ENCODE measurements around the gene ZNF800.
"Not testable (repeated sequence)": the region's sequence is repeated elsewhere in the genome, so short reads cannot be mapped to it uniquely, and the experiment has no call there.

Gene ZNF800

DNA sequence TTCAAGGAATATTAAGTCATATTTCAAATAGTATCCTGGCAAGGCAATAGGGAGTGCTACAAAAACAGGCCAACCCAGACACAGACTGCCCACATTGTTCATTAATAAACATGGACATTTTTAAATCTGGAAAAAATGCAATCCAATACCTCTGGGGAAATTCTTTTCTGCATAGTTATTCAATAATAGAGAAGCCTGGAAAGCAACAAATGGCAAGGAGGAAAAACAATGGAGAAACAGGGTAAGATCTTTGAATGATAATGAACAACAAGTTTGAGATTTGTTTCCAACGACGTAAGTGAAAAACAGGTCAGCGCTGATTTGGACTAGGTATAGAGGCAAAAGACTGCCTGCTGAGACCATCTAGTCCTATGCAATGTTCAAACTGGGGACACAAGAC, 44.7 kb upstream of the ZNF800 start:
- Histone ChIP-seq H3K4me1 (ENCODE audit: low read length) (no peaks in the 10 kb centered on the region), H4K20me1 (ENCODE audit: insufficient read depth, low read length) (no peaks in the 10 kb centered on the region), H3K27ac (ENCODE audit: low read length) (no peak overlapping the region), H2AFZ (ENCODE audit: low read depth, low read length) (no peak overlapping the region), H3K27me3 (ENCODE audit: low read depth, low read length) (peaks cover 10% of the 10 kb centered on the region; the same call in 1 of the 2 replicates), H3K9me3 (ENCODE audit: insufficient read depth, low read length) (no peaks in the 10 kb centered on the region; the same call in 1 of the 2 replicates), H3K9ac (ENCODE audit: low read length) (no peak overlapping the region), H3K36me3 (replicated peaks; ENCODE audit: low read depth, low read length) (no peaks in the 10 kb centered on the region), H3K4me3 (ENCODE audit: low read length) (no peak overlapping the region), H3K79me2 (ENCODE audit: low read length) (no peaks in the 10 kb centered on the region), H3K4me2 (ENCODE audit: low read length) (no peak overlapping the region)
- no peak for TF ChIP-seq EZH2phosphoT487 (IDR thresholded peaks at IDR 0.05; ENCODE audit: low read depth)
- TF ChIP-seq, protein P1, sequence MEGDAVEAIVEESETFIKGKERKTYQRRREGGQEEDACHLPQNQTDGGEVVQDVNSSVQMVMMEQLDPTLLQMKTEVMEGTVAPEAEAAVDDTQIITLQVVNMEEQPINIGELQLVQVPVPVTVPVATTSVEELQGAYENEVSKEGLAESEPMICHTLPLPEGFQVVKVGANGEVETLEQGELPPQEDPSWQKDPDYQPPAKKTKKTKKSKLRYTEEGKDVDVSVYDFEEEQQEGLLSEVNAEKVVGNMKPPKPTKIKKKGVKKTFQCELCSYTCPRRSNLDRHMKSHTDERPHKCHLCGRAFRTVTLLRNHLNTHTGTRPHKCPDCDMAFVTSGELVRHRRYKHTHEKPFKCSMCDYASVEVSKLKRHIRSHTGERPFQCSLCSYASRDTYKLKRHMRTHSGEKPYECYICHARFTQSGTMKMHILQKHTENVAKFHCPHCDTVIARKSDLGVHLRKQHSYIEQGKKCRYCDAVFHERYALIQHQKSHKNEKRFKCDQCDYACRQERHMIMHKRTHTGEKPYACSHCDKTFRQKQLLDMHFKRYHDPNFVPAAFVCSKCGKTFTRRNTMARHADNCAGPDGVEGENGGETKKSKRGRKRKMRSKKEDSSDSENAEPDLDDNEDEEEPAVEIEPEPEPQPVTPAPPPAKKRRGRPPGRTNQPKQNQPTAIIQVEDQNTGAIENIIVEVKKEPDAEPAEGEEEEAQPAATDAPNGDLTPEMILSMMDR (IDR thresholded peaks at IDR 0.05; ENCODE audit: low read depth, low read length) = no peak

DNA sequence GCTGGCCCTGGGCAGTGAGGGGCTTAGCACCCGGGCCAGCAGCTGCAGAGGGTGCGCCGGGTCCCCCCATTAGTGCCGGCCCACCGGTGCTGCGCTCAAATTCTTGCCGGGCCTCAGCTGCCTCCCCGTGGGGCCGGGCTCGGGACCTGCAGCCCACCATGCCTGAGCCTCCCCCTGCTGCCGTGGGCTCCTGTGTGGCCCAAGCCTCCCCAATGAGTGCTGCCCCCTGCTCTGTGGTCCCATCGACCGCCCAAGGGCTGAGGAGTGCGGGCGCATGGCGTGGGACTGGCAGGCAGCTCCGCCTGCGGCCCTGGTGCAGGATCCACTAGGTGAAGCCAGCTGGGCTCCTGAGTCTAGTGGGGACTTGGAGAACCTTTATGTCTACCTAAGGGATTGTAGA, 36.8 kb upstream of the ZNF800 start:
- not testable (repeated sequence) for H3K9me3 ChIP-seq (ENCODE audit: insufficient read depth, low read length); H3K27me3 ChIP-seq (ENCODE audit: low read depth, low read length); H2AFZ ChIP-seq (ENCODE audit: low read depth, low read length); H3K4me1 ChIP-seq (ENCODE audit: low read length); H3K4me3 ChIP-seq (ENCODE audit: low read length); H4K20me1 ChIP-seq (ENCODE audit: insufficient read depth, low read length); H3K9ac ChIP-seq (ENCODE audit: low read length); H3K79me2 ChIP-seq (ENCODE audit: low read length); H3K36me3 ChIP-seq (replicated peaks; ENCODE audit: low read depth, low read length); H3K27ac ChIP-seq (ENCODE audit: low read length); H3K4me2 ChIP-seq (ENCODE audit: low read length)

DNA sequence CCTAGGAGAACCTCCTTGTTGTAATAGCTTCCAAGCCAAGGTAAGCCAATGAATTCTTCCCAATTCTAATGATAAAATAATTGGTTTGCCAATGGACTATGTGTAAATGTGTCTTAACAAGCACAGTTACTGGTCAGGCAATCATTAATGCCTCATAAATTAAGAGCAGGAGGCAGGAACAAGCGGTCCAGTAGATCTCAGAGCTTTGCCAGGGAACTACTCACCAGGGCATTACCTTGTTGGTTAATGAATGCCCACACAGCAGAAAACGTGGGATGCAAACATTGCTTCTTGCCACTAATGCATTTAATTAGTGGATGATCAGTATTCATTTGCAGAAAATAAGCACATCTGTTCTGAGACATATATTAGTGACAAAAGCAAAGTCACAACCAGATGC, 26.7 kb upstream of the ZNF800 start:
- no peaks in the 10 kb centered on the region for H4K20me1 ChIP-seq (ENCODE audit: insufficient read depth, low read length)
- no peak for TF ChIP-seq EZH2phosphoT487 (IDR thresholded peaks at IDR 0.05; ENCODE audit: low read depth)
- TF ChIP-seq, protein P1 (IDR thresholded peaks at IDR 0.05; ENCODE audit: low read depth, low read length) = no peak
- H2AFZ ChIP-seq (ENCODE audit: low read depth, low read length) = no peak overlapping the region
- H3K4me3 ChIP-seq (ENCODE audit: low read length) = no peak overlapping the region
- no peaks in the 10 kb centered on the region for H3K36me3 ChIP-seq (replicated peaks; ENCODE audit: low read depth, low read length)
- H3K4me2 ChIP-seq (ENCODE audit: low read length) = no peak overlapping the region
- no peaks in the 10 kb centered on the region for H3K79me2 ChIP-seq (ENCODE audit: low read length)
- no peaks in the 10 kb centered on the region for H3K9me3 ChIP-seq (ENCODE audit: insufficient read depth, low read length)
- H3K27me3 ChIP-seq (ENCODE audit: low read depth, low read length) = no peaks in the 10 kb centered on the region
- H3K9ac ChIP-seq (ENCODE audit: low read length) = no peak overlapping the region
- peaks cover 21% of the 10 kb centered on the region for H3K4me1 ChIP-seq (ENCODE audit: low read length)
- H3K27ac ChIP-seq (ENCODE audit: low read length) = no peak overlapping the region

DNA sequence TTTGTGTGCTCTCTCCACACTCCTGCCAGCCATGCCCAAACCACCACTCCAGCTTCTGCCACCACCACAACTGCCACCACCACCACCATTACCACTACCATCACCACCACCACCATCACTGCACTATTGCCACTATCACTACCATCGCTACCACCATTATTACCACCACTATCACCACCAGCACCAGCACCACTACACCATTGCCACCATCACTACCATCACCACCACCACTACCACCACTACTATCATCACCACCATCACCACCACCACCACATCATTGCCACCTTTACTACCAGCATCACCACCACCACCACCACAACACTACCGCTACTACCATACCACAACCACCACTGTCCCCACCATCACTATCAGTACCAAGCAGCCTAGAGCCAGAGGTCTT, 26.0 kb upstream of the ZNF800 start:
- Histone ChIP-seq H3K4me1 (ENCODE audit: low read length) (peaks cover 29% of the 10 kb centered on the region), H3K9ac (ENCODE audit: low read length) (no peak overlapping the region), H3K36me3 (replicated peaks; ENCODE audit: low read depth, low read length) (no peaks in the 10 kb centered on the region), H3K4me3 (ENCODE audit: low read length) (no peak overlapping the region), H3K27ac (ENCODE audit: low read length) (no peak overlapping the region), H3K79me2 (ENCODE audit: low read length) (no peaks in the 10 kb centered on the region), H2AFZ (ENCODE audit: low read depth, low read length) (no peak overlapping the region), H3K27me3 (ENCODE audit: low read depth, low read length) (no peaks in the 10 kb centered on the region), H3K4me2 (ENCODE audit: low read length) (no peak overlapping the region), H3K9me3 (ENCODE audit: insufficient read depth, low read length) (no peaks in the 10 kb centered on the region), H4K20me1 (ENCODE audit: insufficient read depth, low read length) (0 out of 2 replicates have a peak, but pooled peaks cover 4% of the 10 kb centered on the region)
- TF ChIP-seq EZH2phosphoT487 (IDR thresholded peaks at IDR 0.05; ENCODE audit: low read depth) = no peak
- TF ChIP-seq, protein P1 (IDR thresholded peaks at IDR 0.05; ENCODE audit: low read depth, low read length) = no peak

DNA sequence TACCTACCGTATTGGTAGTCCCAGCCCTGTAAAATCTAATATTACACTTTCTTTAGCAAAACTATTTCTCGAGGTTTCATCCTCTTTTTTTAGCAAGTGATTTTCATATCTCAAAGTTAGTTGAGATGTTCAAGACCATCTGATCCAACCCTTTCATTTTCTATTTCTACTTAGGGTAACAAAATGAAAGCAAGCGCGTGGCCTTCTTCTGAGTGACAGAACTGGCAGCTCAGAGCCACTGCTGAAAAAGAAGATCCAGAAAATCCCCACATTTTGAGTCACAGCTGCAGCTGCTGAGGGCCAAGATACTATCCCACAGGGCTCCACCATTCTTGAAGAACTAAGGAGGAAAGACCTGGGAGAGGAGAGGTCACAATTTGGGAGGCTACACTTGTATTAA, 24.8 kb upstream of the ZNF800 start:
- Histone ChIP-seq H3K9ac (ENCODE audit: low read length) (no peak overlapping the region), H3K4me3 (ENCODE audit: low read length) (no peak overlapping the region), H2AFZ (ENCODE audit: low read depth, low read length) (no peak overlapping the region), H3K27ac (ENCODE audit: low read length) (no peak overlapping the region), H3K4me2 (ENCODE audit: low read length) (no peak overlapping the region; the same call in 1 of the 2 replicates), H3K27me3 (ENCODE audit: low read depth, low read length) (peaks cover 2% of the 10 kb centered on the region; the same call in 1 of the 2 replicates), H4K20me1 (ENCODE audit: insufficient read depth, low read length) (0 out of 2 replicates have a peak, but pooled peaks cover 4% of the 10 kb centered on the region), H3K36me3 (replicated peaks; ENCODE audit: low read depth, low read length) (no peaks in the 10 kb centered on the region), H3K79me2 (ENCODE audit: low read length) (no peaks in the 10 kb centered on the region), H3K4me1 (ENCODE audit: low read length) (peaks cover 34% of the 10 kb centered on the region), H3K9me3 (ENCODE audit: insufficient read depth, low read length) (no peaks in the 10 kb centered on the region)
- TF ChIP-seq, protein P1 (IDR thresholded peaks at IDR 0.05; ENCODE audit: low read depth, low read length) = no peak
- no peak for TF ChIP-seq EZH2phosphoT487 (IDR thresholded peaks at IDR 0.05; ENCODE audit: low read depth)
